ENCODE measurements around the gene CDCA3. TPM values are rescaled to one million over a fixed set of nuclear protein-coding genes. Genes with fewer than 3 reads are reported as not detected.

The CDCA3 gene
- polyA plus RNA-seq, 3 donors = 0.52 to 1.1 (median 0.64) TPM

- 95 to 97% (median 96%) methylated on average over 7 of the region's 7 CpGs for WGBS, 3 donors
- H3K27ac ChIP-seq (ENCODE audit: low read depth, low read length) = no peak overlapping the region
These were observed 9.9 kb upstream of the CDCA3 start for GRCh38 chr12:6860942-6861341.

- no peak overlapping the region for H3K27ac ChIP-seq (ENCODE audit: low read depth, low read length)
- WGBS, 3 donors = 94 to 95% (median 95%) methylated on average over 9 of the region's 9 CpGs
These were observed 9.0 kb upstream of the CDCA3 start for GRCh38 chr12:6860116-6860515.

DNA sequence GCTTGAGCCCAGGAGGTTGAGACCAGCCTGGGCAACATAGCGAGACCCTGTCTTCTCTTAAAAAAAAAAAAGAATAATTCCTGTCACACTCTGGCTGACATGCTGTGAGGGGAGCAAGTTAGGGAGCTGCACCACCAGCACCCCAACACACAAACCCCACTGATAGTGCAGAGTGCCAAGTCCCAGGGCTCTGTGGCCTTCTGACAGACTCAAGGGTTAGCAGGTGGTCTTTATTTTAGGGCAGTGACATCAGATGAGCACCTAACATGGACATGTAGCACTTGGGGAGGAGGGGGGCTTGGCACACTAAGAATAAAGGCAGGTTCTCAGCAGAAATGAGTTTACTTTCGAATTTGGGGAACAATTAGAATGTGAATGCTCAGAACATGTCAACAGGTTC lies 7.7 kb upstream of the CDCA3 start:
- H3K27ac ChIP-seq (ENCODE audit: low read depth, low read length) = no peak overlapping the region
- WGBS, 3 donors = 93 to 96% (median 94%) methylated on average over 2 of the region's 2 CpGs

DNA sequence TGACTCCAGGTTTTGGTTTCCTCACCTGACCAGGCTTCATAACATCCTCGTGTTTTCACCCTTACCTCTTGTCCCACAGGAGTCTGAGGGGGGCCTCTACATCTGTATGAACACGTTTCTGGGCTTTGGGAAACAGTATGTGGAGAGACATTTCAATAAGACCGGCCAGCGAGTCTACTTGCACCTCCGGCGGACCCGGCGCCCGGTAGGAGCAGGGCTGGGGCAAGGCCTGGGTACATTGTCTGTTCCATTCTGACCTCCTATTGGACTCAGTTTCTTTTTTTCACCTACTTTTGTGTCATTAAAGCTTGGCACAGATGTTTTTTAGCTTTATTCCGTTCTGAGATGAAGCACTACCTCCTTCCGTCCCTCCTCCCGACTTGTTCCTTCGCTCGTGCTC lies 4.2 kb upstream of the CDCA3 start:
- no peak overlapping the region for H3K27ac ChIP-seq (ENCODE audit: low read depth, low read length)
- WGBS, 3 donors = 88 to 94% (median 88%) methylated on average over 14 of the region's 14 CpGs

DNA sequence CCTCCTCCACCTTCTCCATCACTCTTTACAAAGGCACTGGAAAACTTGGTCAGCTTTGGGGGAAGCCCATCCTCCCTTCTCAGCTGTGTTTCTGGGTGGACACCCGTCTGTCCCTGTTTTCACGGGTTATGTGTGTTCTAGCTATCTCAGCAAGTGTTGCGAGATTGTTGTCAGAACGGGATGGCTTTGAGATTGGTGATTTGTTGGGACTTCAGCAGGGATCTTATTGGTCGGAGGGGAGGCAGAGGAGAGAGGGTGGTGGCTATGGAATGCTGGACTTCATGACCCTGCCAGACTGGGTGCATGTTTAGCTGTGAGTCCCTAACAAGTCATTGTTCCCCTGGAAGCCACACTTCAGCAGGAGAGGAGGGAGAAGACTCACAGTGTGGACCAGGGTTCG lies 3.0 kb upstream of the CDCA3 start:
- H3K27ac ChIP-seq (ENCODE audit: low read depth, low read length) = no peak overlapping the region
- WGBS, 3 donors = 57 to 81% (median 80%) methylated on average over 6 of the region's 6 CpGs

- no peak overlapping the region for H3K27ac ChIP-seq (ENCODE audit: low read depth, low read length)
- WGBS, 3 donors = 42 to 77% (median 66%) methylated on average over 1 of the region's 1 CpG
These were observed 2.5 kb upstream of the CDCA3 start for GRCh38 chr12:6853626-6854025.

DNA sequence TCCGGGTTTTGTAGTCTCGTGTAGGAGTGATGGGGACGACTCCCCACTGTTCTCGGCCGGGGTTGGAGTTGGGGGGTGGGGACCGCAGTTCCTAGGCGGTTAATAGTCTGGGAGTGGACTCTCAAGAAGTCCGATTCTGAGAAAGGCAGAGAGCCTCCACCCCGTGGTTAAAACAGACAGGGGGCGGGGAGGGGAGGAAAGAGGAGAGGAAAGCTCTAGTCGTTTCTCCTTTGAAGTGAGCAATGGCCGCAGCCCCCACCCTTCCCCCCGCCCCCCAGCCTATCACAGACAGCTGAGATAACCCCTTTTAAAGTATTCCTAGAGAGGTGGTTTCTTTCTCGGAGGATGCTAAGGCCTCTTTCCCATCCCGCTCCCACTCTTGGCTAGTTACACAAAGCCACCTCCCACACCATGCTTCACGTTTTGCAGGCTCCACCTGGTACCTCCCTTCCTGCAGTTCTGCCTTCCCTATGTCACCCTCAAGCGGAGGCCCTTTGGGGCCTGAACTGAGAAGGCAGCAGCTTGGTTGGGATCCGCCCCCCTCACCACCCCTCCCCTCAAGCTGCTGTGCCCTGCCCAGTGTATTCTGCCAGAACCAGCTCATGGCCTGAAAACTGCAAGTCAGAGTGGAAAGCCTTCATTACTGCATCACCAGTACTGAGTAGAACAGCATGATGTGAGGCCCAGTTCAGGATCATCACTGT lies 1.7 kb upstream of the CDCA3 start:
- H3K27ac ChIP-seq (ENCODE audit: low read depth, low read length) = no peak overlapping the region
- 1 to 3% (median 2%) methylated on average over 18 of the region's 18 CpGs for WGBS, 3 donors

- peak within 1 kb of the TSS; percentile 74 for H3K27ac ChIP-seq (ENCODE audit: low read depth, low read length)
- WGBS, 3 donors = 0% methylated on average over 64 to 65 of the region's 65 CpGs
These were observed 1.0 kb upstream of the CDCA3 start, which contains the start of gene USP5 for GRCh38 chr12:6851921-6852650. Gene USP5, plus strand, starts transcription at chr12:6852150. Its CDS starts 30 bp downstream, at chr12:6852180.

DNA sequence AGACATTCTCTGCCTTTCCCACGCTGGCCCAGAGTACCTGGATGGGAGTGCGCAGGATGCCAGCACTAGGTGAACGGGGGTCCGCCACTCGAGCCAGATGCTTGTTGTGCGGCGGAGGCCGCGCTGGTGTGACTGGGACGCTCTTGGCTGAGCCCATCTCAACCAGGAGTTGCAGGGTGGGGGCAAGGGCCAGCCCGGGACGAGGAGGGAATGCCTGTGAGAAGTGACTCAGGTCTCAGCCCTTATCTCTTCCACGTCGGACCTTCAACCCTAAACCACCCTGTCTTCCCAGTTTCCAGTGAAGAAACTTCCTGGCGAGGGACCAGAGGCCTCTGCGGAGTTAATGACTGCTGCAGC lies 312 bp downstream of the CDCA3 start:
- H3K27ac ChIP-seq (ENCODE audit: low read depth, low read length) = no peak overlapping the region
- 40 to 51% (median 40%) methylated on average over 16 of the region's 16 CpGs for WGBS, 3 donors

GRCh38 chr12:6849976-6850560 lies 1.0 kb downstream of the CDCA3 start:
- no peak overlapping the region for H3K27ac ChIP-seq (ENCODE audit: low read depth, low read length)
- 79 to 87% (median 84%) methylated on average over 10 of the region's 10 CpGs for WGBS, 3 donors

- WGBS, 3 donors = 66 to 95% (median 80%) methylated on average over 2 of the region's 2 CpGs
- no peak overlapping the region for H3K27ac ChIP-seq (ENCODE audit: low read depth, low read length)
These were observed 1.7 kb downstream of the CDCA3 start for GRCh38 chr12:6849427-6849826.

DNA sequence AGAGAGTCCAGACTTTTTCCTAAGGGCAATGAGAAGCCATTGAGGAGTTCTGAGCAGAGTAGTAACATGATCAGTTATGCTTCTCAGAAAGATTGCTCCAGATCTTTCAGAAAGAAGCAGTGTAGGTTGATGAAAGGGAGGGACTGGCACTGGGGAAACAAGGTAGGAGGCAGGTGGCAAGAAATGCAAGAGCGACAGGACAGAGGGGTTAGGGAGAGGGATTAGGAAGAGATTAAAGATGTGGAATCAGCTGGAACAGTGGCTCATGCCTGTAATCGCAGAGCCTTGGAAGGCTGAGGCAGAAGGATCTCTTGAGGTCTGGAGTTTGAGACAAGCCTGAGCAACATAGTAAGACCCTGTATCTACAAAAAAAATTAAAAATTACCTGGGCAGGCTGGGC lies 3.4 kb downstream of the CDCA3 start:
- 93 to 96% (median 93%) methylated on average over 2 of the region's 2 CpGs for WGBS, 3 donors
- H3K27ac ChIP-seq (ENCODE audit: low read depth, low read length) = no peak overlapping the region

- H3K27ac ChIP-seq (ENCODE audit: low read depth, low read length) = no peak overlapping the region
- 77 to 89% (median 89%) methylated on average over 7 of the region's 7 CpGs for WGBS, 3 donors
These were observed 4.7 kb downstream of the CDCA3 start for GRCh38 chr12:6846316-6846869.

- WGBS, 3 donors = 82 to 93% (median 86%) methylated on average over 11 to 17 of the region's 17 CpGs
These were observed 5.7 kb downstream of the CDCA3 start for GRCh38 chr12:6845395-6845794.

GRCh38 chr12:6843118-6843902 lies 7.8 kb downstream of the CDCA3 start:
- WGBS, 3 donors = 78 to 80% (median 80%) methylated on average over 16 of the region's 16 CpGs
- H3K27ac ChIP-seq (ENCODE audit: low read depth, low read length) = no peak overlapping the region

More at GRCh38 chr12:6845395-6845794, 5.7 kb downstream of the CDCA3 start:
- H3K27ac ChIP-seq (ENCODE audit: low read depth, low read length) = no peak overlapping the region

DNA sequence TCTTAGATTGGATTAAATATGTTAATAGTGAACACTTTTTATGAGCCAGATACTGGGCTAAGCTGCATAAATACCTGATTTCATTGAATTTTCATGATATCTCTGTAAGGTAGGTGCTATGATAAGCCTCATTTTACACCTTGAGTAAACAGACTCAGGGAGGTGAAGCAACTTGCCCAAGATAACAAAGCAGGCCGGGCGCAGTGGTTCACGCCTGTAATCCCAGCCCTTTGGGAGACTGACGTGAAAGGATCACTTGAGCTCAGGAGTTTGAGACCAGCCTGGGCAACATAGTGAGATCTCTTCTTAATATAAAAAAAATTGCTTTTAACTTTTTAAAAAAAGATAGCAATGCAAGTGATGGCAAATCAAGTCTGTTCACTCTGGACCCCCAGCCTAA lies 9.0 kb downstream of the CDCA3 start:
- WGBS, 3 donors = 71 to 95% (median 84%) methylated on average over 4 of the region's 4 CpGs
- H3K27ac ChIP-seq (ENCODE audit: low read depth, low read length) = no peak overlapping the region

- 67 to 71% (median 70%) methylated on average over 23 to 24 of the region's 24 CpGs for WGBS, 3 donors
- H3K27ac ChIP-seq (ENCODE audit: low read depth, low read length) = no peak within 1 kb of the TSS
These were observed 10.1 kb downstream of the CDCA3 start, which contains the start of gene GNB3 for GRCh38 chr12:6840761-6841515. Gene GNB3, plus strand, starts transcription at chr12:6840925. Its CDS starts 363 bp downstream, at chr12:6841288.

DNA sequence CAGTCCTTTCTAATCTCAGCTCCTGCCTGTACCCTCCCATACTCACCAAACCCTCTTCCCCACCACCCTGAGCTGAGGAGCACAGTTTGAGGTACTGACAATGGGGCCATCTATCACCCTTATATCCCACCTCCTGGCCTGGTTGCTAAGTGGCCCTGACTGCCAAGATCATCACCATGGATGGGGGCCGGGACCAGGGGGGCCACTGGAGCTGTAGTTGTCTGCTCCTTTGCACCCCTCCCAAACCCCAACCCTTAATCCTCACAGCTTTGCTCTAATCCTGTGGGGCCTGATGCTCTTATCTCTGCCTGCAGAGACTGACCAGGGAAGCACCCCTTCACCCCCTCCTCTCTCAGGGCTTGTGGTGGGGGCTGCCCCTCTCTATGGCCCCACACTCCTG lies 10.8 kb downstream of the CDCA3 start:
- 67 to 79% (median 68%) methylated on average over 1 of the region's 1 CpG for WGBS, 3 donors

More for the DNA sequence above, 10.8 kb downstream of the CDCA3 start:
- no peak overlapping the region for H3K27ac ChIP-seq (ENCODE audit: low read depth, low read length)

Measured in adipose tissue (tissue), 3 donors.